GM19238 (cell line): Measurements from ENCODE around the gene DLX1.

ENCODE experiments used
- DNase-seq: peaks from one replicate; pipeline ENCODE4 v3.0.0; 2011; ENCODE audit warnings: low spot score; ENCODE audit not compliant: insufficient read length

DLX1 gene

GRCh38 chr2:172086241-172087206 lies 1.2 kb downstream of the DLX1 start:
- DNase-seq, result no peak

- no peak for DNase-seq
Observed at GRCh38 chr2:172087207-172087779, 2.0 kb downstream of the DLX1 start.

GRCh38 chr2:172087780-172088244 lies 2.5 kb downstream of the DLX1 start:
- no peak for DNase-seq

GRCh38 chr2:172088245-172089004 lies 3.1 kb downstream of the DLX1 start:
- DNase-seq, result no peak

- no peak for DNase-seq
Observed at GRCh38 chr2:172089005-172089504, 3.7 kb downstream of the DLX1 start.

GRCh38 chr2:172089633-172090032 lies 4.3 kb downstream of the DLX1 start:
- DNase-seq, result no peak

GRCh38 chr2:172090044-172090961 lies 5.0 kb downstream of the DLX1 start:
- no peak for DNase-seq

GRCh38 chr2:172091000-172091641 lies 5.8 kb downstream of the DLX1 start:
- DNase-seq, result no peak

GRCh38 chr2:172091761-172092566 lies 6.7 kb downstream of the DLX1 start:
- no peak for DNase-seq

- DNase-seq, result no peak
Observed at GRCh38 chr2:172092716-172093415, 7.6 kb downstream of the DLX1 start.

- no peak for DNase-seq
Observed at GRCh38 chr2:172093416-172094293, 8.3 kb downstream of the DLX1 start.

- no peak for DNase-seq
Observed at GRCh38 chr2:172094294-172095145, 9.2 kb downstream of the DLX1 start.

- DNase-seq, result peak; percentile 70
Observed at GRCh38 chr2:172095146-172095904, 10.0 kb downstream of the DLX1 start.

GRCh38 chr2:172095905-172096625 lies 10.8 kb downstream of the DLX1 start:
- DNase-seq, result no peak
